Measurements from ENCODE around the gene STMN3.

Gene STMN3

GRCh38 chr20:63653041-63653973, at the start of gene STMN3:
Gene STMN3 (minus strand): TSS chr20:63653424. CDS start chr20:63653345, 79 bp downstream.
- DNase-seq: peak; percentile 95

GRCh38 chr20:63702036-63702665, 48.9 kb upstream of the STMN3 start:
- no peak for DNase-seq

- DNase-seq: peak; percentile 21
Measured at GRCh38 chr20:63701329-63702035, 48.3 kb upstream of the STMN3 start.

- no peak for DNase-seq
Measured at GRCh38 chr20:63701051-63701328, 47.8 kb upstream of the STMN3 start.

- DNase-seq: peak; percentile 26
Measured at GRCh38 chr20:63700199-63701050, 47.2 kb upstream of the STMN3 start.

GRCh38 chr20:63699466-63700198, 46.4 kb upstream of the STMN3 start:
- peak; percentile 35 for DNase-seq

GRCh38 chr20:63698739-63699465, 45.7 kb upstream of the STMN3 start:
- DNase-seq: peak; percentile 66

GRCh38 chr20:63697868-63698545, 44.8 kb upstream of the STMN3 start:
- peak; percentile 19 for DNase-seq

- DNase-seq: peak; percentile 40
Measured at GRCh38 chr20:63697357-63697867, 44.2 kb upstream of the STMN3 start.

- DNase-seq: no peak
Measured at GRCh38 chr20:63696628-63697356, 43.6 kb upstream of the STMN3 start, which contains the start of gene TNFRSF6B. Gene TNFRSF6B (plus strand): TSS chr20:63696652. CDS start chr20:63696768, 116 bp downstream.

GRCh38 chr20:63696306-63696627, 43.0 kb upstream of the STMN3 start:
- DNase-seq: no peak

- peak; percentile 39 for DNase-seq
Measured at GRCh38 chr20:63695424-63696305, 42.4 kb upstream of the STMN3 start.

- DNase-seq: peak; percentile 26
Measured at GRCh38 chr20:63694584-63695423, 41.6 kb upstream of the STMN3 start.

GRCh38 chr20:63693733-63694583, 40.7 kb upstream of the STMN3 start:
- peak; percentile 39 for DNase-seq

GRCh38 chr20:63693083-63693732, 40.0 kb upstream of the STMN3 start:
- DNase-seq: no peak

Data from femur (tissue), 1 donor.